CD1c-positive myeloid dendritic cell (primary cell): ENCODE measurements around the gene EIF4A3.

Experiments used
- DNase-seq: peaks from one replicate; pipeline ENCODE4 v3.0.0-alpha.2; 2016; ENCODE audit errors: extremely low spot score

Gene EIF4A3

GRCh38 chr17:80137131-80137530, 9.8 kb downstream of the EIF4A3 start:
- DNase-seq = no peak

- DNase-seq = no peak
Observed at GRCh38 chr17:80133626-80133970, 13.3 kb downstream of the EIF4A3 start.

- DNase-seq = no peak
Observed at GRCh38 chr17:80132906-80133625, 13.9 kb downstream of the EIF4A3 start.

- no peak for DNase-seq
Observed at GRCh38 chr17:80130992-80131391, 15.9 kb downstream of the EIF4A3 start.

- DNase-seq = no peak
Observed at GRCh38 chr17:80129006-80129565, 17.8 kb downstream of the EIF4A3 start.

GRCh38 chr17:80126449-80126715, 20.5 kb downstream of the EIF4A3 start:
- no peak for DNase-seq

- no peak for DNase-seq
Observed at GRCh38 chr17:80125656-80126448, 21.1 kb downstream of the EIF4A3 start.

- DNase-seq = no peak
Observed at GRCh38 chr17:80124351-80124981, 22.5 kb downstream of the EIF4A3 start.

GRCh38 chr17:80123791-80124190, 23.1 kb downstream of the EIF4A3 start:
- DNase-seq = no peak

- no peak for DNase-seq
Observed at GRCh38 chr17:80122926-80123505, 23.9 kb downstream of the EIF4A3 start.

- no peak for DNase-seq
Observed at GRCh38 chr17:80122026-80122575, 24.8 kb downstream of the EIF4A3 start.

- DNase-seq = no peak
Observed at GRCh38 chr17:80119839-80120238, 27.1 kb downstream of the EIF4A3 start.

GRCh38 chr17:80119271-80119791, 27.6 kb downstream of the EIF4A3 start:
- DNase-seq = no peak

GRCh38 chr17:80118601-80119270, 28.2 kb downstream of the EIF4A3 start:
- DNase-seq = no peak

- DNase-seq = no peak
Observed at GRCh38 chr17:80117491-80118401, 29.2 kb downstream of the EIF4A3 start.

- DNase-seq = no peak
Observed at GRCh38 chr17:80116921-80117380, 30.0 kb downstream of the EIF4A3 start.

- no peak for DNase-seq
Observed at GRCh38 chr17:80116276-80116920, 30.5 kb downstream of the EIF4A3 start.

GRCh38 chr17:80115159-80115558, 31.8 kb downstream of the EIF4A3 start:
- DNase-seq = no peak

GRCh38 chr17:80114758-80115157, 32.2 kb downstream of the EIF4A3 start:
- no peak for DNase-seq
